Mammary epithelial cell (primary cell): Measurements from ENCODE around the gene RGS17.

Source experiments
- CTCF ChIP-seq, 2 donors: IDR thresholded peaks in 1 of 2; conservative IDR thresholded peaks in 1 of 2; 2 replicates each; pipeline ENCODE4 v1.5.1; 2011 to 2012; ENCODE audit warnings: inconsistent platforms in 2 of 2, low read length in 2 of 2, mild to moderate bottlenecking in 2 of 2, control low read depth in 1 of 2, low read depth in 1 of 2; ENCODE audit not compliant: insufficient read depth in 1 of 2; ENCODE audit errors: extremely low read depth in 1 of 2
- EZH2 ChIP-seq: IDR thresholded peaks from 2 replicates; pipeline ENCODE4 v1.6.1; 2012; ENCODE audit warnings: low read length, inconsistent platforms, borderline replicate concordance

GRCh38 chr6:152976749-152977148 lies 154.3 kb downstream of the RGS17 start:
- TF ChIP-seq CTCF (conservative IDR thresholded peaks at IDR 0.05 in 1 of 2, IDR thresholded peaks at IDR 0.05 in 1 of 2; ENCODE audit: extremely low read depth in 1 of 2, insufficient read depth in 1 of 2, low read depth in 1 of 2, low read length in 2 of 2): no peak
- no peak for TF ChIP-seq EZH2
